Measurements from ENCODE around the gene DEPDC4.

The DEPDC4 gene

GRCh38 chr12:100263131-100263530, 3.7 kb downstream of the DEPDC4 start:
- H3K23ac ChIP-seq (ENCODE audit: low read length) = no peak overlapping the region
- H3K36me3 ChIP-seq (ENCODE audit: control insufficient read depth, insufficient read depth, low read length) = no peaks in the 10 kb centered on the region
- H2BK15ac ChIP-seq (replicated peaks; ENCODE audit: low read depth) = no peak overlapping the region
- no peaks in the 10 kb centered on the region for H3K27me3 ChIP-seq (ENCODE audit: insufficient read depth, low read length, poor library complexity)
- H2AK5ac ChIP-seq (ENCODE audit: low read length) = no peak overlapping the region
- no peak overlapping the region for H3K27ac ChIP-seq (ENCODE audit: low read depth, low read length)
- H3K4ac ChIP-seq (ENCODE audit: low read depth, low read length) = no peak overlapping the region
- H3K79me1 ChIP-seq (ENCODE audit: low read length) = no peaks in the 10 kb centered on the region
- no peak overlapping the region for H2BK120ac ChIP-seq (ENCODE audit: low read depth, low read length)
- H3K4me1 ChIP-seq (ENCODE audit: control insufficient read depth, low read depth, low read length) = no peaks in the 10 kb centered on the region
- no peak overlapping the region for H3K4me2 ChIP-seq (ENCODE audit: low read length)
- H4K5ac ChIP-seq (ENCODE audit: low read length) = no peak overlapping the region
- H3K18ac ChIP-seq (ENCODE audit: low read length) = no peak overlapping the region
- H3K79me2 ChIP-seq (ENCODE audit: control insufficient read depth, insufficient read depth, low read length) = peaks cover 7% of the 10 kb centered on the region
- H2BK5ac ChIP-seq (ENCODE audit: low read length) = no peak overlapping the region
- no peak for DNase-seq
- WGBS (ENCODE audit: extremely low coverage, insufficient coverage, low lambda C conversion rate) = no CpG with 5 or more reads among the region's 5 CpGs
- no peak overlapping the region for H3K56ac ChIP-seq (ENCODE audit: low read length)
- no peak overlapping the region for H3K4me3 ChIP-seq (ENCODE audit: low read length)
- no peak overlapping the region for H4K8ac ChIP-seq (ENCODE audit: low read depth, low read length)
- no peak overlapping the region for H3K9ac ChIP-seq (ENCODE audit: low read length)

GRCh38 chr12:100258127-100258526, 8.8 kb downstream of the DEPDC4 start:
- Histone ChIP-seq H3K56ac (ENCODE audit: low read length) (no peak overlapping the region), H4K8ac (ENCODE audit: low read depth, low read length) (no peak overlapping the region), H3K27ac (ENCODE audit: low read depth, low read length) (no peak overlapping the region), H3K9ac (ENCODE audit: low read length) (no peak overlapping the region), H3K18ac (ENCODE audit: low read length) (no peak overlapping the region), H3K23ac (ENCODE audit: low read length) (no peak overlapping the region), H2AK5ac (ENCODE audit: low read length) (no peak overlapping the region), H3K4me1 (ENCODE audit: control insufficient read depth, low read depth, low read length) (no peaks in the 10 kb centered on the region), H3K4me3 (ENCODE audit: low read length) (no peak overlapping the region), H2BK15ac (replicated peaks; ENCODE audit: low read depth) (no peak overlapping the region), H2BK120ac (ENCODE audit: low read depth, low read length) (no peak overlapping the region), H3K4ac (ENCODE audit: low read depth, low read length) (no peak overlapping the region), H3K27me3 (ENCODE audit: insufficient read depth, low read length, poor library complexity) (no peaks in the 10 kb centered on the region), H4K5ac (ENCODE audit: low read length) (no peak overlapping the region), H3K4me2 (ENCODE audit: low read length) (no peak overlapping the region), H2BK5ac (ENCODE audit: low read length) (no peak overlapping the region), H3K79me2 (ENCODE audit: control insufficient read depth, insufficient read depth, low read length) (no peaks in the 10 kb centered on the region), H3K79me1 (ENCODE audit: low read length) (no peaks in the 10 kb centered on the region), H3K36me3 (ENCODE audit: control insufficient read depth, insufficient read depth, low read length) (no peaks in the 10 kb centered on the region)
- no peak for DNase-seq
- no CpG with 5 or more reads among the region's 1 CpG for WGBS (ENCODE audit: extremely low coverage, insufficient coverage, low lambda C conversion rate)

GRCh38 chr12:100254876-100255275, 12.0 kb downstream of the DEPDC4 start:
- H4K8ac ChIP-seq (ENCODE audit: low read depth, low read length) = no peak overlapping the region
- no peak overlapping the region for H3K18ac ChIP-seq (ENCODE audit: low read length)
- no CpG with 5 or more reads among the region's 1 CpG for WGBS (ENCODE audit: extremely low coverage, insufficient coverage, low lambda C conversion rate)
- no peaks in the 10 kb centered on the region for H3K27me3 ChIP-seq (ENCODE audit: insufficient read depth, low read length, poor library complexity)
- no peak overlapping the region for H3K56ac ChIP-seq (ENCODE audit: low read length)
- no peak overlapping the region for H2BK5ac ChIP-seq (ENCODE audit: low read length)
- no peak overlapping the region for H3K4me2 ChIP-seq (ENCODE audit: low read length)
- no peak overlapping the region for H2BK15ac ChIP-seq (replicated peaks; ENCODE audit: low read depth)
- no peak overlapping the region for H4K5ac ChIP-seq (ENCODE audit: low read length)
- H3K36me3 ChIP-seq (ENCODE audit: control insufficient read depth, insufficient read depth, low read length) = no peaks in the 10 kb centered on the region
- H3K4ac ChIP-seq (ENCODE audit: low read depth, low read length) = no peak overlapping the region
- H3K9ac ChIP-seq (ENCODE audit: low read length) = no peak overlapping the region
- no peak overlapping the region for H3K23ac ChIP-seq (ENCODE audit: low read length)
- H3K4me3 ChIP-seq (ENCODE audit: low read length) = no peak overlapping the region
- H3K27ac ChIP-seq (ENCODE audit: low read depth, low read length) = peak overlapping the region; percentile 1
- no peaks in the 10 kb centered on the region for H3K79me1 ChIP-seq (ENCODE audit: low read length)
- no peaks in the 10 kb centered on the region for H3K4me1 ChIP-seq (ENCODE audit: control insufficient read depth, low read depth, low read length)
- no peaks in the 10 kb centered on the region for H3K79me2 ChIP-seq (ENCODE audit: control insufficient read depth, insufficient read depth, low read length)
- H2BK120ac ChIP-seq (ENCODE audit: low read depth, low read length) = no peak overlapping the region
- DNase-seq = no peak
- no peak overlapping the region for H2AK5ac ChIP-seq (ENCODE audit: low read length)

- no CpG with 5 or more reads among the region's 1 CpG for WGBS (ENCODE audit: extremely low coverage, insufficient coverage, low lambda C conversion rate)
- no peak overlapping the region for H3K56ac ChIP-seq (ENCODE audit: low read length)
- no peak overlapping the region for H3K27ac ChIP-seq (ENCODE audit: low read depth, low read length)
- H3K36me3 ChIP-seq (ENCODE audit: control insufficient read depth, insufficient read depth, low read length) = no peaks in the 10 kb centered on the region
- no peak overlapping the region for H3K18ac ChIP-seq (ENCODE audit: low read length)
- no peak overlapping the region for H2BK120ac ChIP-seq (ENCODE audit: low read depth, low read length)
- H3K4me3 ChIP-seq (ENCODE audit: low read length) = no peak overlapping the region
- no peak overlapping the region for H3K23ac ChIP-seq (ENCODE audit: low read length)
- H3K4me1 ChIP-seq (ENCODE audit: control insufficient read depth, low read depth, low read length) = no peaks in the 10 kb centered on the region
- H4K5ac ChIP-seq (ENCODE audit: low read length) = no peak overlapping the region
- H2BK5ac ChIP-seq (ENCODE audit: low read length) = no peak overlapping the region
- H2AK5ac ChIP-seq (ENCODE audit: low read length) = no peak overlapping the region
- no peaks in the 10 kb centered on the region for H3K79me1 ChIP-seq (ENCODE audit: low read length)
- DNase-seq = no peak
- H3K79me2 ChIP-seq (ENCODE audit: control insufficient read depth, insufficient read depth, low read length) = no peaks in the 10 kb centered on the region
- no peaks in the 10 kb centered on the region for H3K27me3 ChIP-seq (ENCODE audit: insufficient read depth, low read length, poor library complexity)
- no peak overlapping the region for H2BK15ac ChIP-seq (replicated peaks; ENCODE audit: low read depth)
- no peak overlapping the region for H4K8ac ChIP-seq (ENCODE audit: low read depth, low read length)
- H3K4ac ChIP-seq (ENCODE audit: low read depth, low read length) = no peak overlapping the region
- H3K9ac ChIP-seq (ENCODE audit: low read length) = no peak overlapping the region
- H3K4me2 ChIP-seq (ENCODE audit: low read length) = no peak overlapping the region
Observed at GRCh38 chr12:100253437-100253836, 13.4 kb downstream of the DEPDC4 start.

DNA sequence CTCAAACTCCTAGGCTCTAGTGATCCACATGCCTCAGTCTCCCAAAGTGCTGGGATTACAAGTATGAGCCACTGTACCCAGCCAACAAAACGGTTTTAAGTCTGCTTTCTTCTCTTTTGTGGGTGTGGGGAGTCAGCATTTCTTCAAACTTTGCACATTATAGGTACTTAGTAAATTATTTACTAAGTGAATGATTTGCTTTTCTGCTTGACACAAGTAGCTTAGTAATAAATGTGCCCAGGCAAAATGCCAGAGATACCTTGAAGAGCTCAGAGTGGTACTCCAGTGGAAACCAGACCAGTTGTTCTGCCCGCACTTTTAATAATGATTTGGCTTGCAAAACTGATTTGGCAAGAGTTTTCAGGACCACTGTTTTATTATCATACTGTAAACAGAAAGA, 15.0 kb downstream of the DEPDC4 start:
- no peak overlapping the region for H3K27ac ChIP-seq (ENCODE audit: low read depth, low read length)
- no peak overlapping the region for H3K18ac ChIP-seq (ENCODE audit: low read length)
- no peak overlapping the region for H3K9ac ChIP-seq (ENCODE audit: low read length)
- no peaks in the 10 kb centered on the region for H3K4me1 ChIP-seq (ENCODE audit: control insufficient read depth, low read depth, low read length)
- H3K4me2 ChIP-seq (ENCODE audit: low read length) = no peak overlapping the region
- no peak overlapping the region for H2AK5ac ChIP-seq (ENCODE audit: low read length)
- H4K5ac ChIP-seq (ENCODE audit: low read length) = no peak overlapping the region
- no peak overlapping the region for H2BK15ac ChIP-seq (replicated peaks; ENCODE audit: low read depth)
- H3K27me3 ChIP-seq (ENCODE audit: insufficient read depth, low read length, poor library complexity) = no peaks in the 10 kb centered on the region
- no peaks in the 10 kb centered on the region for H3K79me2 ChIP-seq (ENCODE audit: control insufficient read depth, insufficient read depth, low read length)
- no peak overlapping the region for H3K23ac ChIP-seq (ENCODE audit: low read length)
- no peak overlapping the region for H2BK120ac ChIP-seq (ENCODE audit: low read depth, low read length)
- no peaks in the 10 kb centered on the region for H3K79me1 ChIP-seq (ENCODE audit: low read length)
- no peak overlapping the region for H3K4me3 ChIP-seq (ENCODE audit: low read length)
- DNase-seq = no peak
- no peak overlapping the region for H2BK5ac ChIP-seq (ENCODE audit: low read length)
- no peak overlapping the region for H3K4ac ChIP-seq (ENCODE audit: low read depth, low read length)
- WGBS (ENCODE audit: extremely low coverage, insufficient coverage, low lambda C conversion rate) = no CpG with 5 or more reads among the region's 2 CpGs
- no peaks in the 10 kb centered on the region for H3K36me3 ChIP-seq (ENCODE audit: control insufficient read depth, insufficient read depth, low read length)
- H4K8ac ChIP-seq (ENCODE audit: low read depth, low read length) = no peak overlapping the region
- no peak overlapping the region for H3K56ac ChIP-seq (ENCODE audit: low read length)

DNA sequence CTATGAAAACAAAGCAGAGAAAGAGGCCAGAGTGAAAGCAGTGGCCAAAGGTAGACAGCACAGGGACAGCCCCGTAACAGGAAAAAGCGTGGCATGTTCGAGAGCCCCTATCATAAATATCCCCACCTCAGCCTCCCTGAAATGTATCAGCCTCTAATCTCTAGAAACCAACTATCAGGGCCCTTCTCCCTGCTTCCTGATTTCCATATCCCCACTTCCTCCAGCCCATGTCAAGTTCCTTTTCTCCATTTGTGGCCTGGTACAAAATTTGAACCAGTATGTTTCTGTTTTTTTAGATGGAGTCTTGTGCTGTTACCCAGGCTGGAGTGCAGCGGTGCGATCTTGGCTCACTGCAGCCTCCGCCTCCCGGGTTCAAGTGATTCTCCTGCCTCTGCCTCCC, 16.9 kb downstream of the DEPDC4 start:
- H3K27ac ChIP-seq (ENCODE audit: low read depth, low read length) = no peak overlapping the region
- no peaks in the 10 kb centered on the region for H3K27me3 ChIP-seq (ENCODE audit: insufficient read depth, low read length, poor library complexity)
- no CpG with 5 or more reads among the region's 7 CpGs for WGBS (ENCODE audit: extremely low coverage, insufficient coverage, low lambda C conversion rate)

More for the DNA sequence above, 16.9 kb downstream of the DEPDC4 start:
- Histone ChIP-seq H3K36me3 (ENCODE audit: control insufficient read depth, insufficient read depth, low read length) (no peaks in the 10 kb centered on the region), H4K5ac (ENCODE audit: low read length) (no peak overlapping the region), H2AK5ac (ENCODE audit: low read length) (no peak overlapping the region), H3K4ac (ENCODE audit: low read depth, low read length) (no peak overlapping the region), H2BK15ac (replicated peaks; ENCODE audit: low read depth) (no peak overlapping the region), H3K79me1 (ENCODE audit: low read length) (no peaks in the 10 kb centered on the region), H3K4me1 (ENCODE audit: control insufficient read depth, low read depth, low read length) (no peaks in the 10 kb centered on the region), H3K4me2 (ENCODE audit: low read length) (no peak overlapping the region), H2BK120ac (ENCODE audit: low read depth, low read length) (no peak overlapping the region), H3K56ac (ENCODE audit: low read length) (no peak overlapping the region), H3K9ac (ENCODE audit: low read length) (no peak overlapping the region), H3K4me3 (ENCODE audit: low read length) (no peak overlapping the region), H3K18ac (ENCODE audit: low read length) (no peak overlapping the region), H2BK5ac (ENCODE audit: low read length) (no peak overlapping the region), H3K23ac (ENCODE audit: low read length) (no peak overlapping the region), H3K79me2 (ENCODE audit: control insufficient read depth, insufficient read depth, low read length) (no peaks in the 10 kb centered on the region), H4K8ac (ENCODE audit: low read depth, low read length) (no peak overlapping the region)
- no peak for DNase-seq
